K562 (cell line): ENCODE data around the gene NENF. TPM values are rescaled to one million over a fixed set of nuclear protein-coding genes. Genes with fewer than 3 reads are reported as not detected.

ENCODE experiments used
- BMI1 ChIP-seq: fragments of 150-350 bp; IDR thresholded peaks from 2 replicates; pipeline ENCODE4 v1.6.1; 2014; ENCODE audit warnings: low read length
- GABPB1 ChIP-seq: sonication (generic); formaldehyde crosslinking; IDR thresholded peaks from 2 replicates; pipeline ENCODE4 v1.8.0; 2022; ENCODE audit warnings: mild to moderate bottlenecking, missing genetic modification reagents
- HNRNPK ChIP-seq: fragments of 200-400 bp; formaldehyde crosslinking; IDR thresholded peaks from one replicate; pipeline ENCODE4 v1.6.1; 2018; ENCODE audit warnings: mild to moderate bottlenecking, low read depth, low read length; ENCODE audit not compliant: poor library complexity, severe bottlenecking
- RBM39 ChIP-seq: fragments of 200-400 bp; formaldehyde crosslinking; optimal IDR thresholded peaks from 2 replicates; pipeline ENCODE3; 2018; ENCODE audit warnings: low read depth, low read length
- RREB1 ChIP-seq: fragments of 250-450 bp; sonication (Bioruptor Pico); IDR thresholded peaks from 2 replicates; pipeline ENCODE4 v1.4.0; 2020
- ZBTB1 ChIP-seq: sonication (generic); formaldehyde crosslinking; IDR thresholded peaks from 2 replicates; pipeline ENCODE4 v1.8.1; 2023; ENCODE audit warnings: missing genetic modification reagents, low read depth, mild to moderate bottlenecking, borderline replicate concordance
- ZNF23 ChIP-seq: fragments of 250-450 bp; sonication (Bioruptor Pico); IDR thresholded peaks from 2 replicates; pipeline ENCODE4 v1.4.0; 2020; ENCODE audit warnings: mild to moderate bottlenecking
- ZNF512 ChIP-seq: IDR thresholded peaks from 2 replicates; pipeline ENCODE4 v1.6.1; 2016; ENCODE audit warnings: missing genetic modification characterization, missing compliant biosample characterization
- ZNF780A ChIP-seq: fragments of 250-450 bp; sonication (Bioruptor Pico); IDR thresholded peaks from 2 replicates; pipeline ENCODE4 v1.5.0; 2021; ENCODE audit warnings: mild to moderate bottlenecking
- polyA plus RNA-seq, 8 experiments: library from polyadenylated mRNA; depleted of rRNA in 4 of 8; stranded (reverse) in 5 of 8; unstranded in 3 of 8; fragments of >200 nt; fragmentation: Nextera tagmentation in 2 of 8; fragmentation: Illumina TruSeq in 1 of 8; extraction: Ambion mirVana in 2 of 8; extraction: Trizol in 1 of 8; gene quantifications; 2 replicates each; pipeline versions ENCODE4 v1.2.1 to v1.2.3, GENCODE V29; 2011 to 2014; ENCODE audit warnings: inconsistent platforms in 1 of 8, missing spikeins in 1 of 8
- total RNA-seq, 7 experiments: library from RNA; depleted of rRNA in 6 of 7; stranded (reverse); fragments of >200 nt in 6 of 7; fragmentation: Illumina TruSeq in 2 of 7; extraction: Trizol in 2 of 7; gene quantifications; 2 replicates each; pipeline versions ENCODE4 v1.2.1 to v1.2.3, GENCODE V29; 2011 to 2021; ENCODE audit warnings: low replicate concordance in 1 of 7
- TF ChIP-seq, protein P1 (sequence below), 2 experiments: fragments of 450-650 bp; conservative IDR thresholded peaks; 2 replicates each; pipeline ENCODE4 v1.6.1; 2017; ENCODE audit warnings: mild to moderate bottlenecking in 2 of 2, moderate library complexity in 2 of 2
- TF ChIP-seq, protein P2 (sequence below): fragments of 250-450 bp; sonication (Bioruptor Pico); IDR thresholded peaks from 2 replicates; pipeline ENCODE4 v1.5.1; 2021; ENCODE audit warnings: mild to moderate bottlenecking
- TF ChIP-seq, protein P3 (sequence below): fragments of 450-650 bp; IDR thresholded peaks from 2 replicates; pipeline ENCODE4 v1.6.1; 2018; ENCODE audit not compliant: partially characterized antibody

NENF gene
- total and polyA plus RNA-seq, 9 of the 15 experiments (the other 6 are each of a cell fraction or from before 2014, with no cell fraction given): 6.1 to 100 (median 72.8) TPM

DNA sequence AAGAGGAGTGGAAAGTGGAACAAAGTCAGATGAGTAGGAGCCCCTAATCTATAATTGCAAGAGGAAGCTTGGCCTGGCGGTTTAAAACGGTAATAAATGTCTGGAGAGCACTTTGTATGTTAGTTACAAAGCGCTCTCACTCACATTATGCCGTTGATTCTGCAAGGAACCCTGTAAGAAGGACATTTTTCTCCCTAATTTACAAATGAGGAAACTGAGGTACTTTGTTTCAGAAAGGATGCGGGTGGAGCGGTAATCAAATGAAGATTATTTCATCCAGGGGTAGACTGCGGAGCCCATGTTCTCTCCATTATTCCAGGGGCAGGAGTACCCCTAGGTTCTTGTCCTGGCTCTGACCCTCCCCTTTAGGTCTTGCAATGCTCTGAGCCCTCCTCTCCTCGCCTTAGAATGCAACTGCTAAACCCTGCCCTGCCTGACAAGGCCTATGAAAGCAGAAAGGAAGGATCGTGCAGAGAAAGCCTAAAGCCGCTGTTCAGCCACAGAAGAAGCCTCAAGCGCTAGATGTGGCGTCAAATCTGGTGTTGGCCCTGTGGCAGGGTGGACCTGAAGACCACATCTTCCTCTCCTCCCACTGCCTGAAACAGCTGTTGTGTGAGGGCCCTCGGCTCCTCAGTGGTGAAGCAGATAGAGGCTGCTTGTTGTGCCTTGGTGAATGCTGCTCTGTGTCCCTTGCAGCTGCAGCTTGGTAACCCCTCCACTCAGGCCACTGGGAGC lies 17.4 kb upstream of the NENF start (continued):
- no peak for TF ChIP-seq RREB1 (CRISPR knock-in tag)
- no peak for TF ChIP-seq ZNF512
- no peak for TF ChIP-seq RBM39
- TF ChIP-seq ZNF23 (CRISPR knock-in tag): no peak
- no peak for TF ChIP-seq BMI1
- no peak for TF ChIP-seq ZBTB1 (CRISPR knock-in tag)
- TF ChIP-seq, protein P1, sequence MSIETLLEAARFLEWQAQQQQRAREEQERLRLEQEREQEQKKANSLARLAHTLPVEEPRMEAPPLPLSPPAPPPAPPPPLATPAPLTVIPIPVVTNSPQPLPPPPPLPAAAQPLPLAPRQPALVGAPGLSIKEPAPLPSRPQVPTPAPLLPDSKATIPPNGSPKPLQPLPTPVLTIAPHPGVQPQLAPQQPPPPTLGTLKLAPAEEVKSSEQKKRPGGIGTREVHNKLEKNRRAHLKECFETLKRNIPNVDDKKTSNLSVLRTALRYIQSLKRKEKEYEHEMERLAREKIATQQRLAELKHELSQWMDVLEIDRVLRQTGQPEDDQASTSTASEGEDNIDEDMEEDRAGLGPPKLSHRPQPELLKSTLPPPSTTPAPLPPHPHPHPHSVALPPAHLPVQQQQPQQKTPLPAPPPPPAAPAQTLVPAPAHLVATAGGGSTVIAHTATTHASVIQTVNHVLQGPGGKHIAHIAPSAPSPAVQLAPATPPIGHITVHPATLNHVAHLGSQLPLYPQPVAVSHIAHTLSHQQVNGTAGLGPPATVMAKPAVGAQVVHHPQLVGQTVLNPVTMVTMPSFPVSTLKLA (conservative IDR thresholded peaks at IDR 0.05): no peak; a peak in 1 of 4 replicates
- TF ChIP-seq, protein P2, sequence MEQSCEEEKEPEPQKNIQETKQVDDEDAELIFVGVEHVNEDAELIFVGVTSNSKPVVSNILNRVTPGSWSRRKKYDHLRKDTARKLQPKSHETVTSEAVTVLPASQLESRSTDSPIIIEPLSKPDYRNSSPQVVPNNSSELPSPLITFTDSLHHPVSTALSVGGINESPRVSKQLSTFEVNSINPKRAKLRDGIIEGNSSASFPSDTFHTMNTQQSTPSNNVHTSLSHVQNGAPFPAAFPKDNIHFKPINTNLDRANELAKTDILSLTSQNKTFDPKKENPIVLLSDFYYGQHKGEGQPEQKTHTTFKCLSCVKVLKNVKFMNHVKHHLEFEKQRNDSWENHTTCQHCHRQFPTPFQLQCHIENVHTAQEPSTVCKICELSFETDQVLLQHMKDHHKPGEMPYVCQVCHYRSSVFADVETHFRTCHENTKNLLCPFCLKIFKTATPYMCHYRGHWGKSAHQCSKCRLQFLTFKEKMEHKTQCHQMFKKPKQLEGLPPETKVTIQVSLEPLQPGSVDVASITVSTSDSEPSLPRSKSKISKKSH: no peak
- TF ChIP-seq, protein P3, sequence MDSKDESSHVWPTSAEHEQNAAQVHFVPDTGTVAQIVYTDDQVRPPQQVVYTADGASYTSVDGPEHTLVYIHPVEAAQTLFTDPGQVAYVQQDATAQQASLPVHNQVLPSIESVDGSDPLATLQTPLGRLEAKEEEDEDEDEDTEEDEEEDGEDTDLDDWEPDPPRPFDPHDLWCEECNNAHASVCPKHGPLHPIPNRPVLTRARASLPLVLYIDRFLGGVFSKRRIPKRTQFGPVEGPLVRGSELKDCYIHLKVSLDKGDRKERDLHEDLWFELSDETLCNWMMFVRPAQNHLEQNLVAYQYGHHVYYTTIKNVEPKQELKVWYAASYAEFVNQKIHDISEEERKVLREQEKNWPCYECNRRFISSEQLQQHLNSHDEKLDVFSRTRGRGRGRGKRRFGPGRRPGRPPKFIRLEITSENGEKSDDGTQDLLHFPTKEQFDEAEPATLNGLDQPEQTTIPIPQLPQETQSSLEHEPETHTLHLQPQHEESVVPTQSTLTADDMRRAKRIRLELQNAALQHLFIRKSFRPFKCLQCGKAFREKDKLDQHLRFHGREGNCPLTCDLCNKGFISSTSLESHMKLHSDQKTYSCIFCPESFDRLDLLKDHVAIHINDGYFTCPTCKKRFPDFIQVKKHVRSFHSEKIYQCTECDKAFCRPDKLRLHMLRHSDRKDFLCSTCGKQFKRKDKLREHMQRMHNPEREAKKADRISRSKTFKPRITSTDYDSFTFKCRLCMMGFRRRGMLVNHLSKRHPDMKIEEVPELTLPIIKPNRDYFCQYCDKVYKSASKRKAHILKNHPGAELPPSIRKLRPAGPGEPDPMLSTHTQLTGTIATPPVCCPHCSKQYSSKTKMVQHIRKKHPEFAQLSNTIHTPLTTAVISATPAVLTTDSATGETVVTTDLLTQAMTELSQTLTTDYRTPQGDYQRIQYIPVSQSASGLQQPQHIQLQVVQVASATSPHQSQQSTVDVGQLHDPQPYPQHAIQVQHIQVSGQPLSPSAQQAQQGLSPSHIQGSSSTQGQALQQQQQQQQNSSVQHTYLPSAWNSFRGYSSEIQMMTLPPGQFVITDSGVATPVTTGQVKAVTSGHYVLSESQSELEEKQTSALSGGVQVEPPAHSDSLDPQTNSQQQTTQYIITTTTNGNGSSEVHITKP: no peak
- no peak for TF ChIP-seq ZNF780A (CRISPR knock-in tag)
- TF ChIP-seq HNRNPK: no peak
- TF ChIP-seq GABPB1 (CRISPR knock-in tag): no peak
